SKM-1 treated with dmso at 0.1 percent for 144 hours (cell line): ENCODE results near the gene ARL2.
"Not testable (repeated sequence)": the region's sequence is repeated elsewhere in the genome, so short reads cannot be mapped to it uniquely, and the experiment has no call there.

Experiments used
- DNase-seq: peaks from one replicate; lab custom pipeline; 2025; ENCODE audit not compliant: unreplicated experiment; lab: John Stamatoyannopoulos, UW

Gene ARL2

GRCh38 chr11:65003968-65004367, 10.0 kb upstream of the ARL2 start:
- not testable (repeated sequence) for DNase-seq

- no peak for DNase-seq
Observed at GRCh38 chr11:65008016-65008415, 5.9 kb upstream of the ARL2 start.

- DNase-seq: no peak
Observed at GRCh38 chr11:65008873-65009272, 5.1 kb upstream of the ARL2 start.

GRCh38 chr11:65013130-65013887, 651 bp upstream of the ARL2 start:
- peak; percentile 93 for DNase-seq

GRCh38 chr11:65014726-65015227, 817 bp downstream of the ARL2 start:
- no peak for DNase-seq

- DNase-seq: no peak
Observed at GRCh38 chr11:65016705-65017104, 2.7 kb downstream of the ARL2 start.

- DNase-seq: no peak
Observed at GRCh38 chr11:65017937-65018336, 4.0 kb downstream of the ARL2 start.

- DNase-seq: no peak
Observed at GRCh38 chr11:65019824-65020223, 5.9 kb downstream of the ARL2 start.

- DNase-seq: no peak
Observed at GRCh38 chr11:65021003-65021402, 7.0 kb downstream of the ARL2 start.

- no peak for DNase-seq
Observed at GRCh38 chr11:65021509-65021908, 7.5 kb downstream of the ARL2 start.

- DNase-seq: not testable (repeated sequence)
Observed at GRCh38 chr11:65023502-65023901, 9.5 kb downstream of the ARL2 start.

GRCh38 chr11:65026810-65027209, 12.8 kb downstream of the ARL2 start:
- no peak for DNase-seq

GRCh38 chr11:65027213-65028067, 13.5 kb downstream of the ARL2 start, which contains the start of gene SNX15:
TSS of gene SNX15 (plus strand) at chr11:65027439. CDS start at chr11:65027538, 99 bp downstream.
- DNase-seq: peak; percentile 97

- no peak for DNase-seq
Observed at GRCh38 chr11:65032216-65032615, 18.3 kb downstream of the ARL2 start.

GRCh38 chr11:65034423-65034822, 20.5 kb downstream of the ARL2 start:
- DNase-seq: no peak

- DNase-seq: no peak
Observed at GRCh38 chr11:65035579-65035978, 21.6 kb downstream of the ARL2 start.

- no peak for DNase-seq
Observed at GRCh38 chr11:65036931-65037330, 23.0 kb downstream of the ARL2 start.

- no peak for DNase-seq
Observed at GRCh38 chr11:65040520-65040846, 26.5 kb downstream of the ARL2 start.

- DNase-seq: peak; percentile 95
Observed at GRCh38 chr11:65040847-65041622, 27.1 kb downstream of the ARL2 start, which contains the start of gene SAC3D1. TSS of gene SAC3D1 (plus strand) at chr11:65041210. CDS start at chr11:65041293, 83 bp downstream.

GRCh38 chr11:65042891-65043290, 28.9 kb downstream of the ARL2 start:
- no peak for DNase-seq

GRCh38 chr11:65043881-65044501, 30.0 kb downstream of the ARL2 start:
- peak; percentile 76 for DNase-seq
